Measurements from ENCODE around the gene MCAM.

MCAM gene, protein sequence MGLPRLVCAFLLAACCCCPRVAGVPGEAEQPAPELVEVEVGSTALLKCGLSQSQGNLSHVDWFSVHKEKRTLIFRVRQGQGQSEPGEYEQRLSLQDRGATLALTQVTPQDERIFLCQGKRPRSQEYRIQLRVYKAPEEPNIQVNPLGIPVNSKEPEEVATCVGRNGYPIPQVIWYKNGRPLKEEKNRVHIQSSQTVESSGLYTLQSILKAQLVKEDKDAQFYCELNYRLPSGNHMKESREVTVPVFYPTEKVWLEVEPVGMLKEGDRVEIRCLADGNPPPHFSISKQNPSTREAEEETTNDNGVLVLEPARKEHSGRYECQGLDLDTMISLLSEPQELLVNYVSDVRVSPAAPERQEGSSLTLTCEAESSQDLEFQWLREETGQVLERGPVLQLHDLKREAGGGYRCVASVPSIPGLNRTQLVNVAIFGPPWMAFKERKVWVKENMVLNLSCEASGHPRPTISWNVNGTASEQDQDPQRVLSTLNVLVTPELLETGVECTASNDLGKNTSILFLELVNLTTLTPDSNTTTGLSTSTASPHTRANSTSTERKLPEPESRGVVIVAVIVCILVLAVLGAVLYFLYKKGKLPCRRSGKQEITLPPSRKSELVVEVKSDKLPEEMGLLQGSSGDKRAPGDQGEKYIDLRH

DNA sequence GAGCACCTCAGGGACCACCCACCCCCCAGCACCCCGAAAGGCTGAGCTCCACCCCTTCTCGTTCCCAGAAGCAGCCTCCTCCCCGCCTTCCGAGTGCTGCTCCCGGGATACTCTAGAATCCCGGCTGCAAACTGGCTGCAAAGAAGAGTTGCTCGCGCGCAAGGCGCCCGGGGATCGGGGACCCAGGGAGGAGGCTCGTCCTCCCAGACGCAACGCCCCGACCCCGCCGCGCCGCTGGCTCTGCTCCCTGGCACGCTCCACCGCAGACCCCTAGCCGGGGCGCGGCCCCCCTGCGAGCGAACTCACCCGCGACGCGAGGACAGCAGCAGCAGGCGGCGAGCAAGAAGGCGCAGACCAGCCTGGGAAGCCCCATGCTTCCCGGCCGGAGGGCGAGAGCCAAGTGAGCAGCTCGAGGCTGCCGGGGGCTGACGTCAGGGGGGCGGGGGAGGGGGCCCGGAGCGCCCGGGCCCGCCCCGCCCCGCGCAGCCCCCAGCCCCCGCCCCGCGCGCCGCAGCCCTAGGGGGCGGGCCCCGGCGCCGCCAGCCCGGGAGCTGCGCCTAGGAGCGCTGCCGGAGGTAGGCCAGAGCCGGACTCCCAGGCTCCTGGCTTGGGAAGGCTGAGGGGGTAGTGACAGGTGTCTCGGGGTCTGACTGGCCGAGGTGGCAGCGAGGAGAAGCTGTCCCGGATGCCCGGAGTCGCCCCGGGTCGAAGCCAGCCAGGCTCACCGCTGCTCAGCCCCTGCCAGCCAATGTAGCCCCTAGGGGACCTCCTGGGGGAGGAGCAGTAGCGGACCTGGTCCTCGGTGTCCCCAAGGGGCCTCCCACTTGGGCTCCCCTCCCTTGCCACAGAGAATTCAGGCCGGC, at the start of gene MCAM:
MCAM (minus strand) TSS at position 402 of the 863 bp plus-strand sequence; CDS start at position 373, 29 bp downstream.
- no peak for DNase-seq (ENCODE audit: low read depth in 3 of 3)

DNA sequence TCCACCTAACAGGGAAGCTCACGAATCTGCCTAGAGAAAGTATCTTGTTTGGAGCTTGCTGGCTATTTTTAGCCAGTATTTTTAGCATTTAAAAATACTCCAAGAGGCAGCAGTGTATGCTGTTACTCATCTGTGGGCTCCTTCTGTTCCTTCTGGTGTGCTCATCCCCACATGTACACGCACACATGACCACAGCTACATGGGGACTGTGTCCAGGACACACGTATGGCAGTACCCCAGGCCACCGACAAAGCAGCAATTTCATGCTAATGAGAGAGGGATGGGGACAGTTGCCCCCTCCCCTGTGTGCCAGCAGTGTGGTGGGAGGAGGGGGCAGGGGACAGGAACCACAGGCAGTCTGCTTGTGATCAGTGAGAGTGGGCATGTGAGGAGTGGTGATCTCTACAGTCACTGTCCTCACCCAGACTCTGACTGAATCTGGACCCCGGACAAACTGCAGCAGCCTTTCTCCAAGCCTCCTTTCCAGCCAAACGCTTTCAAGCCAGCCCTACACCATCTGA, 48.2 kb upstream of the MCAM start:
- no peak for DNase-seq (ENCODE audit: low read depth in 3 of 3)

DNA sequence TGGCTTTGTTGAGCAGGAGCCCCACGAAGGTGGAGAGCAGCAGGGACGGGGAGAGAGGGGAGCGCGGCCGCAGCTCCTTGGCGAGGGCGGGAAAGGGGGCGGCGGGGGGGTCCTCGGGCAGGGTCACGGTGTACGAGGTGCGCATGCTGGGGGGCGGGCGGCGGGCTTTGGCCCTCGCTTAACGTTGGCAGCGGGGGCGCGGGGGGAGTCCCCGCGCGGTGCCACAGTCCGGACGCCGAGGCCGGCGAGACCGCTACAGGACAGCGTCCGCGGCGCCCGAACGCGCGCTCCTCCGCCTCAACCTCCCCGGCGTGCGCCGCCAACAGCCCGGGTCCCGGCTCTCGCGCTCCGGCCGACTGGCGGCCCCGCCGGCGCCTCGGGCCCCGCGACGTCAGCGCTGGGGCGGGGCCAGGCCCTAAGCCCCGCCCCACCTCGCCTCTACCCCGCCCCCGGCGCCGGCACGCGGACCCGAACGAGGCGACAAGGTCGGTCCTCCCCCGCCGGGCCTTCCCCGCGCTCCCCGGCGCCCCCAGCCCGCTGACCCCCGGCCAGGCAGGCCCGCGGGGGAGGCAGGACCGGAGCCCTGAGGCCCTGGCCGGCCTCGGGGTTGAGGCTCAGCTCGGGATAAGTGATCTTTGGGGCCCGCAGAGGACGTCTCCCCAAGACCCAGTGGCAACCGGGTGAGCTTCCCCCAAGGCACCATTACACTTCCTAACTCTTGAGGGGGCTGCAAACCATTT, 47.1 kb upstream of the MCAM start:
- peak in 2 of 3 experiments; percentile 27 to 47 for DNase-seq (ENCODE audit: low read depth in 3 of 3)

- DNase-seq (ENCODE audit: low read depth in 3 of 3) = no peak
These were observed 46.3 kb upstream of the MCAM start for GRCh38 chr11:119363081-119363850.

- DNase-seq (ENCODE audit: low read depth in 3 of 3) = no peak
These were observed 45.8 kb upstream of the MCAM start for GRCh38 chr11:119362741-119363080.

DNA sequence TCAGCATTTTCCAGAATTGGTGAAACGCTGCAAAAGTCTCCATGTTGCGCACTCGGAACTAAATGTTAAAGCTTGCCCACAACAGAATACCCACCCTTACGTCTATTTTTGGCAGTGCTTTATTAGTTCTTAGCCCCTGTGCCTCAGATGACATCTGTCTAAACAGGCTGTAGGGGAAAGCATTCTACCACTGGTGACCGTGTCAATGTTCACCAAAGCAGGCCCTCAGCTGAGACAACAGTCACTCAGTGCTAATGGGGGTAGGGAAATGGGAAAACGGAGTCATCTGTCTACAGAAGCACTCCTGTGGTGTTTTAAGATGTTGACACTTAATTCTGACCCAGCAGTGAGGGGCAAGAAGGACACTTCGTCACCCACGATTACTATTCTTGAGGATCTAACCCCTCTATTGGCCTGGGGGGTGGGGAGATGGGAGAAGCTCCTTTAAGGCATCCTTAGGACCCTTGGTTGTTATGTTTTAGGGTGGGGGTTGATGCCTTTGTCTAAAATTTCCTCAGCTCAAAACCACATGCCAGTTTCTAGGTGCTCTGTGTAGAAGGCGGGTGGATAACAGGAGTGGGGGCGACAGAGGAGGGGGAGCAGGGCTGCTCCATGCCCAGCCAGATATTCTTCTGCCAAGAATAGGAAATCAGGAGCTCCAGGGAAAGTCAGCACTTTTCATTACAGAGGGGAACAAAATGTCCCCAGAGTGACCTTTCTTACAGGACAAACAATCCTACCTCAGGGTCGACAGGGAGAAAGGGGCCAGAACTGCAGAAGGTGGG, 45.2 kb upstream of the MCAM start:
- DNase-seq (ENCODE audit: low read depth in 3 of 3) = no peak

- DNase-seq (ENCODE audit: low read depth in 3 of 3) = peak in 2 of 3 experiments; percentile 22 to 55
These were observed 44.3 kb upstream of the MCAM start for GRCh38 chr11:119361056-119361787.

- no peak for DNase-seq (ENCODE audit: low read depth in 3 of 3)
These were observed 42.7 kb upstream of the MCAM start for GRCh38 chr11:119359365-119360214.

GRCh38 chr11:119357074-119357473, 40.1 kb upstream of the MCAM start:
- DNase-seq (ENCODE audit: low read depth in 3 of 3) = no peak

DNA sequence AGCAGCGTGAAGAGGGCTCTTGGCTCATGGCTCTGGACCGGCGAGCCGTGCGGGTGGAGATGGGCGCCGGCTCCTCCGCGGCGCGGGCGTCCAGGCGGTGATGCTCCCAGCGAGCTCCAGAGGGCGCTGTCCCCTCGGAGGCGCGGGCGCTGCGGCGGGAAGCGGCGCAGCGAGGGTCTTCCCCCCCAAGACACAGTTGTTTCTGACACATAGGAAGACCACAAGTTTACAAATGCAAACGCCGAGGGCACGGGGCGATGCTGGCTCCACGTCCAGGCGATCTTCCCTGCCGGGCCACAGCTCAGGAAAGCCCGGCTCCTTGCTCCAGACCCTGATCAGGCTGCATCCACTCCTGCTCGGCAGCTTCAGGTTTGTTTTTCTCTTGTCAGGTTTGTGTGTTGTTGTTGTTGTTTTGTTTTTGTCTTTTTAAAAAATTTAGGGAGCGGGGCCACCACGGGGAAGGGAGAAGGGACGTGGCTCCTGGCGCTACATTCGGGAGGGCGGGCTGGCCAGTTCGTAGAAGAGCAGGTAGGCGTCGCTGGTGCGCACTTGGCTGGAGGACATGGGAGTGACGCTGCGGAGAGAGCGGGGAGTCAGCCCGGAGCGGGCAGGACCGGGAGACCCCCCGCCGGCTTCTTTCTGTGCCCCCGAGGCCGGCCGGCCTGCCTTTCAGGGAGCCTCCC, 39.6 kb upstream of the MCAM start:
- peak; percentile 39 to 71 (median 51) for DNase-seq (ENCODE audit: low read depth in 3 of 3)

- no peak for DNase-seq (ENCODE audit: low read depth in 3 of 3)
These were observed 38.3 kb upstream of the MCAM start for GRCh38 chr11:119355091-119355843.

GRCh38 chr11:119352857-119353260, 35.9 kb upstream of the MCAM start:
- DNase-seq (ENCODE audit: low read depth in 3 of 3) = no peak

DNA sequence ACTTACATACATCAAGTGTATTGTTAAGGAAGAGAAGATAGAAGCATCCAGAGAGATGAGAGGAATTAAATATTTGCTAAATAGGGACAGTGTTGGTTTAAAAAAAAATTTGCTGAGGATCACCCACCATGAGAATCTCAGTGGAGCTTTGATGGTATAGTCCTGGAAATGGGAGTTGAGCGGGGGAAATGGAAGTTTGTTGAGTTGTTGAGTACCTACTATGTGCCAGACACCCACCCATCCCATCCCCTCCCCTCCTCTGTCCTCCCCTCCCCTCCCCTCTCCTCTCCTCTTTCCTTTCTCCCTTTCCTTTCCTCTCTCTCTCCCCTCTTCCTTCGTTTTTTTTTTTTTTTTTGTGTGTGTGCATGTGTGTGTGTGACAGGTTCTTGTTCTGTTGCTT, 34.3 kb upstream of the MCAM start:
- no peak for DNase-seq (ENCODE audit: low read depth in 3 of 3)

- no peak for DNase-seq (ENCODE audit: low read depth in 3 of 3)
These were observed 33.4 kb upstream of the MCAM start for GRCh38 chr11:119350302-119350701.

DNA sequence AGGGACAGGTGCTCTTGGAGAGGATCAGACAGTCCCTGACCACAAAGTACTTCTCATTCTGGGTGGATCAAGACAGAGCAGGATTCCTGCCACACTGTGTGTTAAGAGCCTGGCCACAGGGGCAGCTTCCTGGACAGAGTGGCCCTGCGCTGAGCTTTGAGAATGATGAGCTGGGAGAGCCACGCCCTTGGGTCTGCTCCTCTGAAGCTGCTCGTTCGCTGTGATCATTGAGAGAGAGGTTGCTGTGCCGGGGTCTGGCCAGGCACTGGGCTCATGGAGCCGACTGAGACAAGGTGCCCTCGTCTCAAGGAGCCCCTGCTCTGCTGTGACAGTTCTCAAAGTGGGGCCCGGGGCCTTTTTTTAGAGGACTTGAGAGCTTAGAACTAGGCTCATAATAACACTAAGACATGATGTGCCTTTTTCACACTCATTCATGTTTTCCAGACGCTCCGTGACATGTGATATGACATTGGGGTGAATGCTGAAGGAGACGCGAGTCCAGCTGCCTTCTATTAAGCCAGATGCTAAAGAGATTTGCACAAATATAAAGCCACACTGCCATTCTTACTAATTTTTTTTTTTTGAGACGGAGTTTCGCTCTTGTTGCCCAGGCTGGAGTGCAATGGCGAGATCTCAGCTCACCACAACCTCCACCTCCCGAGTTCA, 31.1 kb upstream of the MCAM start:
- DNase-seq (ENCODE audit: low read depth in 3 of 3) = no peak

DNA sequence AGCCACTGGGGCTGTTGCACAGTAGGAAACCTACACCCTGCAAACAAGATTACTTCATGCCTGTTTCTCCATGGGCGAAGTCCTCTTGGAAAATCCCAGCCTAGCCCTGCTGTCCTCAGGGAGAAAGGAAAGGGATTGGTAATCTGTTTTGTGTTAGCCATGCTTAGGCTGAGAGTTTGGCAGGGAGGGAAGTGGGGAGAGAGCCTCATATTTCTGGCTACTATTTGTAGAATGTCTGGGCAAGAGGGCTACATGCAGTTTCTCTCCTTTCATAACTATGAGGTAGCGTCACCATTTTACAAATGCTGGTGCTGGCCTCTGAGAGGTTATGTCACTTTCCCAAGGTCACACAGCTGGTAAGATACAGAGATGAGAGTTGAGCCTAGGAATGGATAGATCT, 30.3 kb upstream of the MCAM start:
- no peak for DNase-seq (ENCODE audit: low read depth in 3 of 3)

All from stimulated activated CD4-positive, alpha-beta T cell treated with anti-CD3 and anti-CD28 coated beads, TNF-alpha, amount 100 ng/mL, for 24 hours (primary cell).